Right renal pelvis (tissue), 4 donors: ENCODE results near the gene FAM210B. TPM values are rescaled to one million over a fixed set of nuclear protein-coding genes. Genes with fewer than 3 reads are reported as not detected.
"Not testable (repeated sequence)": the region's sequence is repeated elsewhere in the genome, so short reads cannot be mapped to it uniquely, and the experiment has no call there.

ENCODE experiments used
- DNase-seq, 4 donors: peaks; one replicate each; pipeline ENCODE4 v3.0.0-alpha.2; 2013; ENCODE audit warnings: low read depth in 4 of 4, low spot score in 3 of 4, missing footprints in 1 of 4
- polyA plus RNA-seq, 4 donors: library from polyadenylated mRNA; unstranded; fragments of 120-200 nt; gene quantifications; one replicate each; pipeline ENCODE4 v1.2.1, GENCODE V29; 2013; ENCODE audit not compliant: insufficient read length in 4 of 4

Gene FAM210B
- polyA plus RNA-seq, 4 donors: 40.3 to 48.2 (median 44.6) TPM

- no peak for DNase-seq
These were observed 1.5 kb downstream of the FAM210B start for GRCh38 chr20:56360133-56360907.

GRCh38 chr20:56360908-56361205, 2.1 kb downstream of the FAM210B start:
- DNase-seq: no peak

- no peak for DNase-seq
These were observed 3.1 kb downstream of the FAM210B start for GRCh38 chr20:56361900-56362299.

- no peak for DNase-seq
These were observed 4.1 kb downstream of the FAM210B start for GRCh38 chr20:56362833-56363413.

DNA sequence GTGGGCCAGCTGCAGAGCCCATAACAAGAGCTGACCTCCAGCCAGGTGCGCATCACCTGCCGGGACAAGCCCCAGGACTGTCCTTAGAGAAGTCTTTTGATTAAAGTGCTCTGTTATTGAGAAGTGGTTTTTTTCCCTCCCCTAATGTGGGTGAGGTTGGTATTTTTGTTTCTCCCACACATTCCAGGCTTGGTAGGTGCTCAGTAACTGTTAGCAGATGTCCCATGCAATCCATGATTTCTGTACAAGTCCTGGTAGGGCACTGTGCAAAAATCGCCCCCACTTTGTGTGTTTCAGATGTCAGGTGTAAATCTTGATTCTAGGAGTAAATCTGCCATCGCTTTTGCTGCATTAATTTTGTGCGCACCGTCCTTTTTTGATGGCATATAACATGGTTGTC, 4.7 kb downstream of the FAM210B start:
- DNase-seq: no peak

DNA sequence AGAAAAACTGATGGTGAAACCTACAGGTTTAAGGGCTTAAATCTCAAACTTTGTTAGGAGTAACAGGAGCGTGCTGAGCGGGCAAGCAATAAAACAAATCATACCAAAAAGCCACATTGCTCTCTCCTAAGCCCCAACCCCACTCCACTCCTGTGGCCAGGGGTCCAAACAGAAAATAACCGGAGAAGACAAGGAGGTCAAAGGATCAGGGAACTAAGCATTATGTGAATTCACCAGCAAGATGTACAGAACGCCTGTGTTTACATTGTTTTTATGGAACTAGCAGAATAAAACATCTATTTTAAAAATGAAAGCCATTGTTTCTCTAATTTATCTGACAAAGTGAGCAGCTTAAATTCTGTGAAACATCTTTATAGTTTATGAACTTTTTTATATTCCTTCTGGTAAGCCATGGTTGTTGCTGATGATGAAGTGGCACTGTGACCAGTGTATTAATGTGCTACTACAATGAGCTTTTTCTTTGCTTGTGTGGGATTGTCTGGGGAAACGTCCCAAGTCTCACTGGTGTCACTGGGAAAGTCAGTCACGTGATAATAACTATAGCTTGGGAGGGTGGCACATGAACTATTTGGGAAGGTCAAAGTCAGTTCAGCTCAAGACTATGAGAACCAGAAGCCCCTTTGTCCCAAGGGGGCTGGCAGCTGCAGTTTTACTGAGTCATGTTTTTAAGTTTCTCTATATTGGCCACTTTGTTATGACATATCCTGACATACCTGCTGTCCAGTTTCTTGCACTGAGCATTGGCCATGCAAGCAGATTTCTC, 9.8 kb downstream of the FAM210B start:
- no peak for DNase-seq

- no peak for DNase-seq
These were observed 10.4 kb downstream of the FAM210B start for GRCh38 chr20:56369179-56369578.

DNA sequence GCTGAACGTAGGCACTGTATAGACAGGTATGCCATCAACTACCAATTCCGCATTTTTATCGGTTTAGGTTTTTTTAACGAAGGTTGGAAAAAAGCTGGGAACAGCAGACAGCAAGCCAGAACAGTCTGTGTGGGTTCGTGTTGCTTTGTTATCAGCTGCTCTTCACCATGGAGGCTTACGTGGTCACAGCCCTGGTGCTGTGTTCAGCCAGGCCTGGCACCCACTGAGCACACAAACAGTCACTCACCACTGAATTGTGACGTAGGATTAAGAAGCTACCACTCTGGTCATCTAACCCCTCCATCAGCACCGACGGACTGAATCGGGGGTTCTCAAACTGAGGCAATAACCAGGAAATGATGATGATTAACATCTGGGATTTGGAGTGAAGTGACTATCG, 13.2 kb downstream of the FAM210B start:
- no peak for DNase-seq

DNA sequence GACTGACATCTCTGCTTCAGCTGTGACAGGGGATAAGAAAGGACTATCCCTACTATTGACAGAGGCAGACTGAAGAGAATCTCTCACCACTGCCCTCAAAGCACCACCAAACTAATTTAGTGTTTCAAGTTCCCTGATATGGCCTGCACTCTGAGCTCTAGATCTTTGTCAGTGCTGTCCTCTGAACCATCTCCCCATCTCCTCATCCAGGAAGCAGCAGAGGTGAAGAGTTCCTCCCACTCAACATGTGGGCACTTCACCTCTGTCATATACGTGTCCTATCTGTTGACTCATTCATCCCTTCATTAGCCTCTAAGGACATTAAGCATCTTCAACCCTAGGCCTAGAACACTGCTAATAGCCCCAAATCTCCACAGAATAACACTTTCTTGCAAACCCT, 14.1 kb downstream of the FAM210B start:
- DNase-seq: no peak

DNA sequence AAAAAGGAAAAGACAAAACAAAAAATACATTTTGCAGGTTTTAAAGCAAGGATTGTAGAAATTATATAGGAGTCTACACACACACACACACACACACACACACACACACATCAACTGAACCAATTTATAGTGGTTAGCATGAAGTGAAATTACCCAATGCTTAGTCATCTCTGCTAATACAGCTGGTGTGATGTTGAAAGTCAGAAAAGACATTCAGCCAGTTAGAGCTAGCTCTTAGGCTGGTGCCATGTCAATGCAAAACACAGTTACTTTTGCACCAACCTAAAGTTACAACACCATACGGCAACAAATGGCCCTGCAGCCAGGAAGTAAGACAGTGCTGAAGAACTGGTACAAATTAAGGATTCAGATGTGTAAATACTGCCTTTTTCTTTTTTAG, 15.2 kb downstream of the FAM210B start:
- DNase-seq: no peak

- DNase-seq: no peak
These were observed 17.6 kb downstream of the FAM210B start for GRCh38 chr20:56376331-56376730.

GRCh38 chr20:56378386-56378785, 19.6 kb downstream of the FAM210B start:
- DNase-seq: no peak

GRCh38 chr20:56380375-56380774, 21.6 kb downstream of the FAM210B start:
- DNase-seq: no peak

DNA sequence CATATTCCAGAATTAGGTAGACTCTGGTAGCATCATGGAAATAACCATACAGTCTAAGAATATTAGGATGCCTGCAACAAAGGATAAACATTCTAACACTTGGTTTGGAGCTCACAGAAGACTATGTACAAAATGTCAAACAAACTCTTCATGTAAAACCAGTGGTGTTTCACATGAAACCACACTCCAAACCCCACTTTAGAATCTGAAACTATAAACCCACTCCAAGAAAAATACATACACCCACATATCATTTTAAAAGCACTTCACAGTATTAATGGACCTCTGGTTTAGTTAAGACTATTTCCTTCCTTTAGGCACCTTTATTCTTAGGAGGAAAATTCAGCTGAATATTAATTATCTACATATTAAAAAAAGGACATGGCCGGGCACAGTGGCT, 22.7 kb downstream of the FAM210B start:
- DNase-seq: no peak

DNA sequence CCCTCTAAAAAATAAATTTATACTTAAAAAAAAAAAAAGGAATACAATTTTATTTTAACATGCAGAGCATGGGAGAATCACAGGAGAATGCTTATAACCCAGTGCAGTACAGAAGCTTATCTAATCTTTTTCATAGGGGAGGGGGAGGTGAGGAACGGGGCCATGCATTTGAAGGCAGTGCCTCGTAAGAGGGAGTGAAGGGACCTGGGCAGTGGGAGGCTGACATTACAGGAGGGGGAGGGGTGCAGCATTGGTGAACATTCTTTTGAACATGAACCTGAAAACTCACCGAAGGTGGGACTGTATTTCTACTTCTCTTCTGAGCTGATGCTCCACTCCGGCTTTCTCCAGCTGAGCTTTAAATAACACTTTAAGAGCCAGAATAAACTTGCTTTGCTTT, 23.9 kb downstream of the FAM210B start:
- DNase-seq: no peak

DNA sequence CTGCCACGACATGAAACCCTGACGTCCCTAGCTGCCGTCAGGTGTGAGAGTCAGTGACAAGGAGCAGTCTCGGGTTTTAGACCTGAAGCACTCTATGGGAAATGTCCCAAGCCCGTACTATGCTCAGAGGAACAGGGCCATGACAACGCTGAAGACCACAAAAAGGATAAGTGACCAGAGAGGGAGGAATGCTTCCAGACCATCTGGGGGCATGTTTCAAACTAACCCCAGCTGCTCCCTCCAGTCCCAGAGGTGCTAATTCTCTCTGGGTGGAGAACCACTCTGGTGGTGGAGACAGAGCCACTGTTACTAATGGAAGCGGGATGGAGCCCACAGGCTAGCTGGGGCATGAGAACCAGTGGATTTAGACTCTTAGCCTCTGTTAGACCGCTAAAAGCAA, 24.6 kb downstream of the FAM210B start:
- DNase-seq: no peak

- no peak for DNase-seq
These were observed 26.4 kb downstream of the FAM210B start for GRCh38 chr20:56385130-56385529.

DNA sequence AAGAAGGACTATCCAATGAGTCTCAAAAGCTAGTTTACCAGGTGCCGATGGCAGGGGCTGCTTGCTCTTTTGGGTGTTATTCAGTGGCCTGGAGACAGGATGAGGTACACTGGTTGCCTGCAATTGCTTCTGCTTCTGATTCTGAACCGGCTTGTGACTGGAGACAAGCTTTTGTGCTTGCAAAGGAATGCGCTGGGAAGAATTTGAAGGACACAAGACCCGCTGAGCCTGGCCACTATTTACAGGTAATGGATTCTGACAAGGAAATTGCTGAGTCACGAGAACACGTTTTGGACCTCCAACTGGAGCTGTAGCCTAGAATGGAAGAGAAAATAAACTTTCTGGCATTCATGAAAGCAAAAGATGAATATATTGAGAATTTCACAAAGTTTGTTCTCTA, 27.4 kb downstream of the FAM210B start:
- no peak for DNase-seq

DNA sequence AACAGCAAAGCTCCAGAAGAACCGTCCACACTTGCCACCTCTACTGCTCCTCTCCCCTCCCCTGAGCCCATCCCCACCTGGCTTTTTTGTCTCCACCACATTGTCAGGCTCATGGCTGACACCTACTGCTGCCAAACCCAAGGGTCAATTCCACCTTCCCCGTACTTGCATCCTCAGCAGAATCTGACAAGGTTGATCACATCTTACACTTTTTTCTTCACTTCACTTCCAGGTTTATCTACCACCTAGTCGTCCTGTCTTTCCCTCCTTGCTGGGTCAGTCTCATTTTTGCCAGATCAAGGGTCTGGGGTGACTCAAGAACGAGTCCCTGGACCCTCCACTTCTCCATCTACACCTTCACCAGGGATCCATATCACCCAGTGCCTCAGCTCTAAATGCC, 30.1 kb downstream of the FAM210B start:
- no peak for DNase-seq

GRCh38 chr20:56389807-56390206, 31.0 kb downstream of the FAM210B start:
- DNase-seq: no peak

DNA sequence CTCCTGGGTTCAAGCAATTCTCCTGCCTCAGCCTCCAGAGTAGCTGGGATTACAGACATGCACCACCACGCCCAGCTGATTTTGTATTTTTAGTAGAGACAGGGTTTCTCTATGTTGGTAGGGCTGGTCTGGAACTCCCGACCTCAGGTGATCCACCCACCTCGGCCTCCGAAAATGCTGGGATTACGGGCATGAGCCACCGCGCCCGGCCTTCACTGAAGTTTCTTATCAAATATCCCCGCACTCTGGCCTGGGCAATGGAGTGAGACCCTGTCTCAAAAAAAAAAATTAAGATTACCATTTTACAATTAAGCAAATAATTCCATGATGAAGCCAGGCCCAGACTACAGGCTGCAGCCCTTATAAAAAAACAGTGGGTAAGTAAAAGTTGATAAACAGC, 31.6 kb downstream of the FAM210B start:
- DNase-seq: not testable (repeated sequence)

DNA sequence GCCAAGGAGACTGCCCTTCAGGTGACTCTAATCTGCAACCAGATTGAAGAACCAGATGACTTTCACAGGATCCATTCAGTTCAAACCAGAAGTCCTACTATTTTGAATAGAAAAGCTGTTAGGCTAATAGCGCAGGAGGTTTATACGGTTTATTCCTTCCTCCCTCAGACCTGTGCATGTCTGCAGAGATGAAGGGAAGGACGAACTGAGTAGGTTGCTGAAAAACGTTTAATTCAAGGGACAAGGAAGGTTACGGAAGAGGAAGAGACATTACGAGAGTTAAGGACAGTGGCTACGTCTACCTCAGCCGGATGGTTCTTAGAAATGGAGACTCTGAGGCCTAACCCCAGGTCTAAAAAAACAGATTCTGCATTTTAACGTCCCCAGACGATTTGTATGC, 32.3 kb downstream of the FAM210B start:
- DNase-seq: no peak
